HCT116 (cell line): ENCODE results near the gene TSPOAP1.

Experiments
- EZH2 ChIP-seq: fragments of 200-600 bp; sonication (generic); IDR thresholded peaks from 2 replicates; pipeline ENCODE4 v1.6.1; 2017; ENCODE audit warnings: antibody characterized with exemption, mixed run types
- POLR2A ChIP-seq: IDR thresholded peaks from 2 replicates; pipeline ENCODE4 v1.7.0; 2011; ENCODE audit warnings: borderline replicate concordance; ENCODE audit not compliant: insufficient read depth, insufficient read length; ENCODE audit errors: extremely low read depth
- POLR2AphosphoS5 ChIP-seq: IDR thresholded peaks from 2 replicates; pipeline ENCODE4 v1.6.1; 2011; ENCODE audit warnings: mild to moderate bottlenecking, low read depth, low read length, moderate library complexity
- TF ChIP-seq, protein P1 (sequence below), 3 experiments: fragments of 200-600 bp in 1 of 3; sonication (generic) in 1 of 3; IDR thresholded peaks in 2 of 3; conservative IDR thresholded peaks in 1 of 3; 2 replicates each; pipeline ENCODE4 v1.5.1; 2012 to 2017; ENCODE audit warnings: low read depth in 2 of 3, low read length in 2 of 3, antibody characterized with exemption in 1 of 3, borderline replicate concordance in 1 of 3, control low read depth in 1 of 3, mild to moderate bottlenecking in 1 of 3, mixed read lengths in 1 of 3, mixed run types in 1 of 3, moderate library complexity in 1 of 3; ENCODE audit not compliant: insufficient read depth in 1 of 3

- TF ChIP-seq EZH2 (no peak), POLR2AphosphoS5 (no peak), POLR2A (no peak)
- TF ChIP-seq, protein P1, sequence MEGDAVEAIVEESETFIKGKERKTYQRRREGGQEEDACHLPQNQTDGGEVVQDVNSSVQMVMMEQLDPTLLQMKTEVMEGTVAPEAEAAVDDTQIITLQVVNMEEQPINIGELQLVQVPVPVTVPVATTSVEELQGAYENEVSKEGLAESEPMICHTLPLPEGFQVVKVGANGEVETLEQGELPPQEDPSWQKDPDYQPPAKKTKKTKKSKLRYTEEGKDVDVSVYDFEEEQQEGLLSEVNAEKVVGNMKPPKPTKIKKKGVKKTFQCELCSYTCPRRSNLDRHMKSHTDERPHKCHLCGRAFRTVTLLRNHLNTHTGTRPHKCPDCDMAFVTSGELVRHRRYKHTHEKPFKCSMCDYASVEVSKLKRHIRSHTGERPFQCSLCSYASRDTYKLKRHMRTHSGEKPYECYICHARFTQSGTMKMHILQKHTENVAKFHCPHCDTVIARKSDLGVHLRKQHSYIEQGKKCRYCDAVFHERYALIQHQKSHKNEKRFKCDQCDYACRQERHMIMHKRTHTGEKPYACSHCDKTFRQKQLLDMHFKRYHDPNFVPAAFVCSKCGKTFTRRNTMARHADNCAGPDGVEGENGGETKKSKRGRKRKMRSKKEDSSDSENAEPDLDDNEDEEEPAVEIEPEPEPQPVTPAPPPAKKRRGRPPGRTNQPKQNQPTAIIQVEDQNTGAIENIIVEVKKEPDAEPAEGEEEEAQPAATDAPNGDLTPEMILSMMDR (IDR thresholded peaks at IDR 0.05 in 2 of 3, conservative IDR thresholded peaks at IDR 0.05 in 1 of 3; ENCODE audit: borderline replicate concordance in 1 of 3, insufficient read depth in 1 of 3, low read depth in 2 of 3, low read length in 2 of 3) = no peak
These were observed 6.1 kb upstream of the TSPOAP1 start for GRCh38 chr17:58334661-58335060.
